HCT116 (cell line): ENCODE measurements around the gene ENOX1. TPM values are rescaled to one million over a fixed set of nuclear protein-coding genes. Genes with fewer than 3 reads are reported as not detected.

Source experiments
- ATAC-seq: fragments of 200-7000 bp; cut with Tn5 transposase; 2 replicates; pipeline ENCODE4 v1.9.1; 2020; ENCODE audit warnings: mild to moderate bottlenecking, moderate library complexity
- BruUV-seq: library from RNA; stranded (reverse); fragments of 400-500 nt; replicated peaks from 2 replicates; lab custom pipeline; 2021; lab: Mats Ljungman, UMichigan
- CTCF ChIA-PET: fragments of 300-600 bp; sonication (Branson Sonifier 250); formaldehyde crosslinking; loops from one replicate; lab custom pipeline; 2021; ENCODE audit warnings: antibody characterized with exemption; lab: Charles Lee
- POLR2A ChIA-PET: fragments of 300-600, 350-600 bp; sonication (Branson Sonifier 250); formaldehyde crosslinking; loops from one replicate; lab custom pipeline; 2021; ENCODE audit warnings: antibody characterized with exemption; lab: Charles Lee
- RAD21 ChIA-PET, 2 experiments: fragments of 300-600 bp; sonication (Branson Sonifier 250); formaldehyde crosslinking; loops; one replicate each; lab custom pipeline; 2023; ENCODE audit warnings: low total read pairs in 2 of 2; ENCODE audit not compliant: uncharacterized antibody in 2 of 2, unreplicated experiment in 2 of 2, low non-redundant PET in 1 of 2; lab: Charles Lee
- DNase-seq: peaks from one replicate; pipeline ENCODE4 v3.0.0-alpha.2; 2010; ENCODE audit warnings: low read depth, low spot score
- H2AFZ ChIP-seq: fragments of 200-600 bp; shearing (Covaris generic), sonication (generic); 2 replicates; pipeline ENCODE4 v1.6.1; 2017; ENCODE audit warnings: low read depth, mixed run types, mixed read lengths, antibody characterized with exemption, low read length; ENCODE audit not compliant: poor library complexity, severe bottlenecking
- H3K27ac ChIP-seq: 2 replicates; pipeline ENCODE4 v1.5.1; 2012; ENCODE audit warnings: low read depth, low read length
- H3K27me3 ChIP-seq: fragments of 200-600 bp; sonication (generic); 2 replicates; pipeline ENCODE4 v1.6.1; 2016; ENCODE audit warnings: mixed run types, low read length, mixed read lengths; ENCODE audit not compliant: insufficient read depth
- H3K36me3 ChIP-seq, 2 experiments: fragments of 200-500 bp in 1 of 2; fragments of 200-600 bp in 1 of 2; sonication (Bioruptor generic) in 1 of 2; sonication (generic) in 1 of 2; 2 replicates each; pipeline versions ENCODE4 v1.5.1 to v1.6.1; 2014 to 2016; ENCODE audit warnings: low read length in 2 of 2, inconsistent platforms in 1 of 2, mixed read lengths in 1 of 2, mixed run types in 1 of 2; ENCODE audit not compliant: insufficient read depth in 2 of 2, control insufficient read depth in 1 of 2
- H3K4me1 ChIP-seq, 2 experiments: fragments of 200-600 bp in 1 of 2; sonication (generic) in 1 of 2; 2 replicates each; pipeline versions ENCODE4 v1.5.1 to v1.6.1; 2012 to 2017; ENCODE audit warnings: low read length in 2 of 2, inconsistent platforms in 1 of 2, mild to moderate bottlenecking in 1 of 2, mixed read lengths in 1 of 2, mixed run types in 1 of 2, moderate library complexity in 1 of 2; ENCODE audit not compliant: insufficient read depth in 2 of 2, control insufficient read depth in 1 of 2
- H3K4me2 ChIP-seq: fragments of 200-600 bp; sonication (generic); 2 replicates; pipeline ENCODE4 v1.6.1; 2017; ENCODE audit warnings: mixed run types, low read length, mixed read lengths
- H3K4me3 ChIP-seq, 2 experiments: fragments of 200-600 bp in 1 of 2; sonication (generic) in 1 of 2; replicated peaks in 1 of 2; 2 replicates each; pipeline ENCODE4 v1.5.1; 2011 to 2016; ENCODE audit warnings: low read length in 2 of 2, control low read depth in 1 of 2, low read depth in 1 of 2, mild to moderate bottlenecking in 1 of 2, mixed read lengths in 1 of 2, mixed run types in 1 of 2
- H3K79me2 ChIP-seq: fragments of 200-600 bp; sonication (generic); 2 replicates; pipeline ENCODE4 v1.6.1; 2017; ENCODE audit warnings: mild to moderate bottlenecking, mixed run types, low read length, moderate library complexity, mixed read lengths; ENCODE audit not compliant: insufficient read depth
- H3K9ac ChIP-seq: fragments of 200-600 bp; sonication (generic); 2 replicates; pipeline ENCODE4 v1.6.1; 2016; ENCODE audit warnings: low read length, mixed read lengths
- H3K9me2 ChIP-seq: fragments of 200-600 bp; sonication (generic), shearing (Covaris generic); 2 replicates; pipeline ENCODE4 v1.6.1; 2017; ENCODE audit warnings: mixed run types, mild to moderate bottlenecking, moderate library complexity; ENCODE audit not compliant: insufficient read depth
- H3K9me3 ChIP-seq, 2 experiments: fragments of 200-500 bp in 1 of 2; fragments of 200-600 bp in 1 of 2; sonication (Bioruptor generic) in 1 of 2; sonication (generic) in 1 of 2; 2 replicates each; pipeline ENCODE4 v1.6.1; 2014 to 2017; ENCODE audit warnings: low read length in 2 of 2, mixed read lengths in 2 of 2, inconsistent platforms in 1 of 2, low read depth in 1 of 2, mild to moderate bottlenecking in 1 of 2, mixed run types in 1 of 2, moderate library complexity in 1 of 2; ENCODE audit not compliant: control insufficient read depth in 1 of 2, insufficient read depth in 1 of 2
- H4K20me1 ChIP-seq: fragments of 200-600 bp; sonication (generic), shearing (Covaris generic); 2 replicates; pipeline ENCODE4 v1.6.1; 2017; ENCODE audit warnings: mixed run types, mild to moderate bottlenecking, moderate library complexity; ENCODE audit not compliant: insufficient read depth
- EGR1 ChIP-seq: IDR thresholded peaks from 2 replicates; pipeline ENCODE4 v1.6.1; 2012; ENCODE audit warnings: low read depth
- FOSL1 ChIP-seq: IDR thresholded peaks from 2 replicates; pipeline ENCODE4 v1.6.1; 2012; ENCODE audit warnings: low read depth
- JUND ChIP-seq: IDR thresholded peaks from 2 replicates; pipeline ENCODE4 v1.6.1; 2012
- POLR2AphosphoS5 ChIP-seq: IDR thresholded peaks from 2 replicates; pipeline ENCODE4 v1.6.1; 2011; ENCODE audit warnings: mild to moderate bottlenecking, low read depth, low read length, moderate library complexity
- SIN3A ChIP-seq: IDR thresholded peaks from 2 replicates; pipeline ENCODE4 v1.6.1; 2012; ENCODE audit warnings: low read depth
- intact Hi-C: fragments of 100-400 bp; cut with micrococcal nuclease; formaldehyde crosslinking; loops from 2 replicates; pipeline ENCODE4 v1.10.0; 2022
- total RNA-seq: library from RNA; stranded (reverse); gene quantifications from one replicate; pipeline ENCODE4 v1.2.1, GENCODE V29; 2021; ENCODE audit not compliant: unreplicated experiment
- TF ChIP-seq, protein P1 (sequence below): IDR thresholded peaks from 2 replicates; pipeline ENCODE4 v1.6.1; 2012; ENCODE audit warnings: low read depth
- TF ChIP-seq, protein P2 (sequence below): IDR thresholded peaks from 2 replicates; pipeline ENCODE4 v1.6.1; 2012

ENOX1 gene
- total RNA-seq, 1 experiment from 2014 or later = 4.5 TPM

DNA sequence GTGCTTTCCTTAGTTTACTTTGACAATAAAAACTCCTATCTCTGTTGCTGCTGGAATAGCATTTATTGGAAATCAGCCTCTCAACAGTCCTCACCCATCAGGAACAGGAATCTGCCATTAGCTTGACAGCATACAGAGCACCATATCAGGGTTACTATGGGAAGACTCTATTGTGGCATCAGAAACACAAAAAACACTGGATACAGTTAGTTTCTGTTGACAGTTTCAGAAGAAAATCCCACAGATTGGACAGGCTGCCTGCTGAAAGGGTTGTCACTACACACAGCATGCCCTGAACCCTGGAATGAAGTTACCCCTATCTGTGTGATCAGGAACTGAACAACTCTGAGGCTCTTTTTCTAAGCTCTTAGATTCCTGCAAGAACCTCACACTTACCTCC lies 172.7 kb downstream of the ENOX1 start:
- Histone ChIP-seq H3K9me3 (no peaks in the 10 kb centered on the region), H3K79me2 (no peaks in the 10 kb centered on the region), H4K20me1 (no peaks in the 10 kb centered on the region), H3K27me3 (no peaks in the 10 kb centered on the region), H3K9me2 (no peaks in the 10 kb centered on the region), H3K4me1 (no peaks in the 10 kb centered on the region), H3K9ac (no peak overlapping the region), H3K4me3 (no peak overlapping the region), H3K27ac (no peak overlapping the region), H2AFZ (no peak overlapping the region), H3K36me3 (no peaks in the 10 kb centered on the region), H3K4me2 (no peak overlapping the region)
- no peak for TF ChIP-seq SIN3A
- DNase-seq = no peak
- ChIA-PET POLR2A (no interaction called here), CTCF (no interaction called here), RAD21 (no interaction called here)
- BruUV-seq = no TSS peak
- intact Hi-C loops = no loop called here
- no peak for ATAC-seq

DNA sequence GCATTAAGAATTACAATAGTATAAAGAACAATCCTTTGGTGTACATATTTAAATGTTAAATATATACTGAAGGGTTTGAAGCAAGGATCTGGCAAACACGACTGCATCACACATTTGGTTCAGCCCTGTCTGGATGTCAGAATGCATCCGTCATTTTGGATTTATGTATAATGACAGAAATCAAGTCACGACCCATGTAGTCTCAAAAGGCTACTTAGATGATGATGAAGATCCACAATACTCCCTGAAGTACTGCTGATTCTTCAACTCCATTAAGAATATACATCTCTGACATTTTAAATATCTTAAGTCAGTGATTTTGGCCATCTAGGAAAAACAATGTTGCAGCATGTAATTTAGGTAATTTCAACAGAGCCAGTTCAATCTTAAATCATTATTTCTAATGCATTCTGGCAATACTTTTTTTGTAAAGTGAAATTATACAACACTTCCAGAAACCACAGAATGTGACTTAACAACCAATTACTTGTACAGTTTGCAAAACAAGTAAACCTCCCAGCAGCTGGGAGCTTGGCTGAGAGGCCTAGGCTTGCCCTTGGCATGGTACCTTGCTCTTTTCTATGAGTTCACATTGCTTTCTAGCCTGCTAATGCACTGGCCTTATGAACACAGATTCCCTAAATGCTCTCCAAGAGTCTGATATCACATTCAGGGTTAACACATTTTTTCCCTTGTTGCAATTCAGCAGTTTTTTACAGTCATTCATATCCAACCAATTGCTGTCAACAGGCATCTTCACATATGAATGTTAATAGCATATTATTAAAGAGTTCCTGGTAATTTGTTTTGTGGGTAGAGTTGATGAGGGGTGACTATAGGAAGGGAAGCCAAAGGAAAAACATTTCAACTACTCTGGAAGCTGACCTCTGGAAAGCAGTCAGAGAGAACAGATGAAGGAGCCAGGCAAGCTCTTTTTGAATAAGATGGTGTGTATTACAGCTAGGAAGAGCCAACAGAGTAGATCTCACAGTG lies 175.2 kb downstream of the ENOX1 start:
- Histone ChIP-seq H3K4me1 (no peaks in the 10 kb centered on the region), H3K9me2 (no peaks in the 10 kb centered on the region), H4K20me1 (no peaks in the 10 kb centered on the region), H3K36me3 (no peaks in the 10 kb centered on the region), H3K27ac (no peak overlapping the region), H3K4me2 (no peak overlapping the region), H3K9me3 (no peaks in the 10 kb centered on the region), H3K4me3 (no peak overlapping the region), H3K9ac (no peak overlapping the region), H3K79me2 (no peaks in the 10 kb centered on the region), H3K27me3 (no peaks in the 10 kb centered on the region), H2AFZ (no peak overlapping the region)
- no TSS peak for BruUV-seq
- CTCF ChIA-PET = no interaction called here
- DNase-seq = no peak
- TF ChIP-seq EGR1 (no peak), POLR2AphosphoS5 (no peak), JUND (no peak), FOSL1 (no peak)
- TF ChIP-seq, protein P1, sequence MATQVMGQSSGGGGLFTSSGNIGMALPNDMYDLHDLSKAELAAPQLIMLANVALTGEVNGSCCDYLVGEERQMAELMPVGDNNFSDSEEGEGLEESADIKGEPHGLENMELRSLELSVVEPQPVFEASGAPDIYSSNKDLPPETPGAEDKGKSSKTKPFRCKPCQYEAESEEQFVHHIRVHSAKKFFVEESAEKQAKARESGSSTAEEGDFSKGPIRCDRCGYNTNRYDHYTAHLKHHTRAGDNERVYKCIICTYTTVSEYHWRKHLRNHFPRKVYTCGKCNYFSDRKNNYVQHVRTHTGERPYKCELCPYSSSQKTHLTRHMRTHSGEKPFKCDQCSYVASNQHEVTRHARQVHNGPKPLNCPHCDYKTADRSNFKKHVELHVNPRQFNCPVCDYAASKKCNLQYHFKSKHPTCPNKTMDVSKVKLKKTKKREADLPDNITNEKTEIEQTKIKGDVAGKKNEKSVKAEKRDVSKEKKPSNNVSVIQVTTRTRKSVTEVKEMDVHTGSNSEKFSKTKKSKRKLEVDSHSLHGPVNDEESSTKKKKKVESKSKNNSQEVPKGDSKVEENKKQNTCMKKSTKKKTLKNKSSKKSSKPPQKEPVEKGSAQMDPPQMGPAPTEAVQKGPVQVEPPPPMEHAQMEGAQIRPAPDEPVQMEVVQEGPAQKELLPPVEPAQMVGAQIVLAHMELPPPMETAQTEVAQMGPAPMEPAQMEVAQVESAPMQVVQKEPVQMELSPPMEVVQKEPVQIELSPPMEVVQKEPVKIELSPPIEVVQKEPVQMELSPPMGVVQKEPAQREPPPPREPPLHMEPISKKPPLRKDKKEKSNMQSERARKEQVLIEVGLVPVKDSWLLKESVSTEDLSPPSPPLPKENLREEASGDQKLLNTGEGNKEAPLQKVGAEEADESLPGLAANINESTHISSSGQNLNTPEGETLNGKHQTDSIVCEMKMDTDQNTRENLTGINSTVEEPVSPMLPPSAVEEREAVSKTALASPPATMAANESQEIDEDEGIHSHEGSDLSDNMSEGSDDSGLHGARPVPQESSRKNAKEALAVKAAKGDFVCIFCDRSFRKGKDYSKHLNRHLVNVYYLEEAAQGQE = no peak
- TF ChIP-seq, protein P2, sequence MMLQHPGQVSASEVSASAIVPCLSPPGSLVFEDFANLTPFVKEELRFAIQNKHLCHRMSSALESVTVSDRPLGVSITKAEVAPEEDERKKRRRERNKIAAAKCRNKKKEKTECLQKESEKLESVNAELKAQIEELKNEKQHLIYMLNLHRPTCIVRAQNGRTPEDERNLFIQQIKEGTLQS = no peak
- RAD21 ChIA-PET = no interaction called here
- ATAC-seq = no peak
- POLR2A ChIA-PET = no interaction called here
- intact Hi-C loops = no loop called here
